Nephron progenitor cell (in vitro differentiated cells): ENCODE results near the gene UQCRFS1.
A peak's percentile ranks its signal among the peaks of the same experiment; 100 is the strongest.
"Not testable (repeated sequence)": the region's sequence is repeated elsewhere in the genome, so short reads cannot be mapped to it uniquely, and the experiment has no call there.

Source experiments
- DNase-seq: peaks from one replicate; pipeline ENCODE4 v3.0.0; 2021
- H3K27ac Mint-ChIP-seq: 2 replicates; pipeline ENCODE4 v1.8.0; 2021; ENCODE audit warnings: mild to moderate bottlenecking, moderate library complexity, mixed read lengths
- H3K27me3 Mint-ChIP-seq: 2 replicates; pipeline ENCODE4 v1.8.0; 2021; ENCODE audit warnings: mild to moderate bottlenecking, low read depth, mixed read lengths; ENCODE audit not compliant: poor library complexity
- H3K36me3 Mint-ChIP-seq: 2 replicates; pipeline ENCODE4 v1.8.0; 2021; ENCODE audit warnings: low read depth, mixed read lengths
- H3K4me1 Mint-ChIP-seq: 2 replicates; pipeline ENCODE4 v1.8.0; 2021; ENCODE audit warnings: mixed read lengths
- H3K4me3 Mint-ChIP-seq: 2 replicates; pipeline ENCODE4 v1.8.0; 2021; ENCODE audit warnings: mild to moderate bottlenecking, moderate library complexity, mixed read lengths
- H3K9me3 Mint-ChIP-seq: 2 replicates; pipeline ENCODE4 v1.8.0; 2021; ENCODE audit warnings: mild to moderate bottlenecking, moderate library complexity, mixed read lengths
- CTCF ChIP-seq: fragments of 200-600 bp; sonication (generic); IDR thresholded peaks from 2 replicates; pipeline ENCODE4 v1.5.0; 2021; ENCODE audit warnings: antibody characterized with exemption

Gene UQCRFS1

GRCh38 chr19:29212356-29212647, 649 bp downstream of the UQCRFS1 start:
- no peak for TF ChIP-seq CTCF
- Mint-ChIP-seq H3K4me3 (peak overlapping the region; percentile 92), H3K27ac (peak overlapping the region; percentile 99), H3K36me3 (peaks cover 34% of the 10 kb centered on the region), H3K27me3 (peaks cover 12% of the 10 kb centered on the region), H3K4me1 (peaks cover 48% of the 10 kb centered on the region), H3K9me3 (peaks cover 11% of the 10 kb centered on the region)
- no peak for DNase-seq

- H3K36me3 Mint-ChIP-seq = peaks cover 34% of the 10 kb centered on the region
- peak overlapping the region; percentile 92 for H3K4me3 Mint-ChIP-seq
- TF ChIP-seq CTCF = no peak
- peaks cover 11% of the 10 kb centered on the region for H3K9me3 Mint-ChIP-seq
- no peak for DNase-seq
- H3K27me3 Mint-ChIP-seq = peaks cover 11% of the 10 kb centered on the region
- H3K27ac Mint-ChIP-seq = peak overlapping the region; percentile 99
- peaks cover 46% of the 10 kb centered on the region for H3K4me1 Mint-ChIP-seq
These were observed 1.2 kb downstream of the UQCRFS1 start for GRCh38 chr19:29211562-29212355.

- not testable (repeated sequence) for H3K27ac Mint-ChIP-seq, DNase-seq, H3K27me3 Mint-ChIP-seq
- Mint-ChIP-seq H3K4me3 (peak overlapping the region; percentile 92), H3K9me3 (peaks cover 11% of the 10 kb centered on the region), H3K36me3 (peaks cover 37% of the 10 kb centered on the region), H3K4me1 (peaks cover 39% of the 10 kb centered on the region)
These were observed 1.9 kb downstream of the UQCRFS1 start for GRCh38 chr19:29211041-29211440.

- Mint-ChIP-seq H3K4me3 (peak overlapping the region; percentile 38), H3K4me1 (peaks cover 33% of the 10 kb centered on the region), H3K9me3 (peaks cover 11% of the 10 kb centered on the region), H3K36me3 (peaks cover 42% of the 10 kb centered on the region)
- not testable (repeated sequence) for H3K27ac Mint-ChIP-seq, DNase-seq, H3K27me3 Mint-ChIP-seq
These were observed 2.4 kb downstream of the UQCRFS1 start for GRCh38 chr19:29210502-29210901.

GRCh38 chr19:29207403-29208187, 5.4 kb downstream of the UQCRFS1 start:
- not testable (repeated sequence) for DNase-seq

GRCh38 chr19:29206453-29206852, 6.5 kb downstream of the UQCRFS1 start:
- H3K4me1 Mint-ChIP-seq = peaks cover 17% of the 10 kb centered on the region
- no peak overlapping the region for H3K27ac Mint-ChIP-seq
- no peaks in the 10 kb centered on the region for H3K27me3 Mint-ChIP-seq
- peaks cover 37% of the 10 kb centered on the region for H3K36me3 Mint-ChIP-seq
- peaks cover 5% of the 10 kb centered on the region for H3K9me3 Mint-ChIP-seq
- H3K4me3 Mint-ChIP-seq = no peak overlapping the region
- TF ChIP-seq CTCF = no peak
- DNase-seq = no peak

More at GRCh38 chr19:29207403-29208187, 5.4 kb downstream of the UQCRFS1 start:
- H3K27ac Mint-ChIP-seq, H3K4me3 Mint-ChIP-seq, H3K27me3 Mint-ChIP-seq: not testable (repeated sequence)
- Mint-ChIP-seq H3K4me1 (peaks cover 26% of the 10 kb centered on the region), H3K9me3 (peaks cover 11% of the 10 kb centered on the region), H3K36me3 (peaks cover 47% of the 10 kb centered on the region)

- Mint-ChIP-seq H3K27me3 (no peaks in the 10 kb centered on the region), H3K36me3 (peaks cover 12% of the 10 kb centered on the region), H3K4me1 (no peaks in the 10 kb centered on the region), H3K9me3 (peaks cover 8% of the 10 kb centered on the region), H3K27ac (no peak overlapping the region), H3K4me3 (no peak overlapping the region)
- TF ChIP-seq CTCF = no peak
- DNase-seq = no peak
These were observed 10.7 kb downstream of the UQCRFS1 start for GRCh38 chr19:29202281-29202680.
